DOHH2 (cell line): Measurements from ENCODE around the gene ADAMTS2.

Experiments used
- H3F3A ChIP-seq: fragments of 200-600 bp; sonication (generic), shearing (Covaris generic); 2 replicates; pipeline ENCODE4 v1.6.0; 2016; ENCODE audit warnings: antibody characterized with exemption, mild to moderate bottlenecking; ENCODE audit not compliant: control insufficient read depth, insufficient read depth
- H3K27ac ChIP-seq: fragments of 200-600 bp; sonication (generic); 2 replicates; pipeline ENCODE4 v1.5.1; 2014; ENCODE audit warnings: low read depth, mild to moderate bottlenecking, low read length, moderate library complexity
- H3K27me3 ChIP-seq: fragments of 200-600 bp; sonication (generic); 2 replicates; pipeline ENCODE4 v1.6.1; 2014; ENCODE audit warnings: mild to moderate bottlenecking, low read length, mixed read lengths; ENCODE audit not compliant: control insufficient read depth
- H3K36me3 ChIP-seq: fragments of 200-600 bp; sonication (generic); 2 replicates; pipeline ENCODE4 v1.6.1; 2014; ENCODE audit warnings: mild to moderate bottlenecking, low read length, moderate library complexity, mixed read lengths; ENCODE audit not compliant: control insufficient read depth
- H3K4me1 ChIP-seq: fragments of 200-600 bp; sonication (generic); 2 replicates; pipeline ENCODE4 v1.6.1; 2014; ENCODE audit warnings: mild to moderate bottlenecking, low read length, mixed read lengths; ENCODE audit not compliant: control insufficient read depth
- H3K4me2 ChIP-seq: fragments of 200-600 bp; sonication (generic); 2 replicates; pipeline ENCODE4 v1.6.0; 2014; ENCODE audit warnings: mild to moderate bottlenecking, low read length, moderate library complexity
- H3K4me3 ChIP-seq: fragments of 200-600 bp; sonication (generic); 2 replicates; pipeline ENCODE4 v1.5.1; 2014; ENCODE audit warnings: mild to moderate bottlenecking, low read length, mixed read lengths
- H3K79me2 ChIP-seq: fragments of 200-600 bp; sonication (generic); 2 replicates; pipeline ENCODE4 v1.6.1; 2014; ENCODE audit warnings: mild to moderate bottlenecking, low read length, mixed read lengths; ENCODE audit not compliant: control insufficient read depth
- H3K9me2 ChIP-seq: fragments of 200-600 bp; sonication (generic); replicated peaks from 2 replicates; pipeline ENCODE4 v1.6.1; 2014; ENCODE audit warnings: mild to moderate bottlenecking, low read length, mixed read lengths; ENCODE audit not compliant: control insufficient read depth
- H3K9me3 ChIP-seq: fragments of 200-600 bp; sonication (generic); 2 replicates; pipeline ENCODE4 v1.6.1; 2014; ENCODE audit warnings: antibody characterized with exemption, low read length, mixed read lengths; ENCODE audit not compliant: control insufficient read depth, insufficient read depth
- H4K20me1 ChIP-seq: fragments of 200-600 bp; sonication (generic); 2 replicates; pipeline ENCODE4 v1.6.0; 2014; ENCODE audit warnings: low read depth, mild to moderate bottlenecking, antibody characterized with exemption, low read length, moderate library complexity; ENCODE audit not compliant: control insufficient read depth, insufficient read depth
- CTCF ChIP-seq: fragments of 200-600 bp; sonication (generic); IDR thresholded peaks from one replicate; pipeline ENCODE4 v1.5.1; 2014; ENCODE audit warnings: antibody characterized with exemption, mild to moderate bottlenecking, low read depth, low read length; ENCODE audit not compliant: poor library complexity, severe bottlenecking
- EZH2phosphoT487 ChIP-seq: fragments of 200-600 bp; sonication (generic); IDR thresholded peaks from 2 replicates; pipeline ENCODE4 v1.6.1; 2017; ENCODE audit warnings: borderline replicate concordance, mild to moderate bottlenecking, antibody characterized with exemption, low read length, moderate library complexity, mixed read lengths

The ADAMTS2 gene

GRCh38 chr5:179125789-179126505 lies 219.3 kb downstream of the ADAMTS2 start:
- H3F3A ChIP-seq, result no peaks in the 10 kb centered on the region
- peaks cover 15% of the 10 kb centered on the region; the same call in 1 of the 2 replicates for H3K9me3 ChIP-seq
- TF ChIP-seq EZH2phosphoT487 (no peak), CTCF (no peak)
- no peaks in the 10 kb centered on the region for H3K36me3 ChIP-seq
- no peaks in the 10 kb centered on the region for H3K4me1 ChIP-seq
- no peaks in the 10 kb centered on the region for H3K9me2 ChIP-seq
- H3K27me3 ChIP-seq, result no peaks in the 10 kb centered on the region
- no peaks in the 10 kb centered on the region for H4K20me1 ChIP-seq
- no peak overlapping the region for H3K27ac ChIP-seq
- no peak overlapping the region for H3K4me3 ChIP-seq
- no peak overlapping the region for H3K4me2 ChIP-seq
- no peaks in the 10 kb centered on the region for H3K79me2 ChIP-seq

DNA sequence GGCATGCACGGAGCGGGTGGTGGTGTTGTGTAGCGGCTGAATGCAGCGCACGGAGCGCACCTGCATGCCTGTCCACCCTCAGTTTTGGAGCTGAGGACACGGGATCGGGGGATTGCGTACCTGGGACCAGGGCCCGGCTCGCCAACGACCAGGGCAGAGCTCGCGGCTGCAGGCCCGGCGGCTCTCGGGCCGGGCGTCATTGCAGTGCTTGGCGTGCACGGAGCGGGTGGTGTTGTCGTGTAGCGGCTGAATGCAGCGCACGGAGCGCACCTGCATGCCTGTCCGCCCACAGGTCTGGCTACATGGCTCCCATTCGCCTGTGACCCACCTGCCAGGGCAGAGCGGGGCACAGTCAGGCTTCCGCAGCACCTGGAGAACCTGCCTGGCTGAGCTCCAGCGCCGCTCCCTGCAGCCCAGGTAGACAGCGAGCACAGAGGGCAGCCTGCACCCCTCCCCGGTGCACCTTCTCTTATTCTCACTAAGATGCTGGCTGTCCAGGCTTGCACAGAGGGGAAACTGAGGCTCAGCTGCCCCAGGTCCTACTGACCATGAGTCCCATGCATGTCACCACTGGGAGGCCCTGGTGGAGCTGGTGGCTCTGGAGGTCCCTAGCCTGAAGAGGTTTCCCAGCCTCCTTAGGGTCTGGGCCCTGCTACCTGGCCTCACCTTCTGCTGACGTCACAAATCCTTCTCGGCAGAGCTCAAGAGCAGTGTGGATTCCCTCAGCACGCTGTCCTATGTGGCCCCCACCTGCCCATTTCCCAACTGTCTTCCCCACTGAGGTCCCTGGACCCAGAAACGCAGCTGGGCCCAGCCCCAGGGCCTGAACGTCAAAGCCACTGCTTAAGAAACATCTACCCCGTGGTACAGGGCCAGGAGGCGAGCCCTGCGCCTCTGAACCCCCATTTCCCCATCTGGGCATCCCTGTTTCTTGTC lies 220.1 kb downstream of the ADAMTS2 start:
- H3K27me3 ChIP-seq, result no peaks in the 10 kb centered on the region
- H3K27ac ChIP-seq, result no peak overlapping the region
- no peaks in the 10 kb centered on the region for H4K20me1 ChIP-seq
- H3F3A ChIP-seq, result no peaks in the 10 kb centered on the region
- no peaks in the 10 kb centered on the region for H3K4me1 ChIP-seq
- no peaks in the 10 kb centered on the region for H3K9me2 ChIP-seq
- TF ChIP-seq EZH2phosphoT487 (no peak), CTCF (no peak)
- H3K79me2 ChIP-seq, result no peaks in the 10 kb centered on the region
- H3K4me2 ChIP-seq, result no peak overlapping the region
- H3K4me3 ChIP-seq, result no peak overlapping the region
- H3K36me3 ChIP-seq, result no peaks in the 10 kb centered on the region
- H3K9me3 ChIP-seq, result peaks cover 15% of the 10 kb centered on the region; the same call in 1 of the 2 replicates

- Histone ChIP-seq H3K79me2 (no peaks in the 10 kb centered on the region), H3K27ac (no peak overlapping the region), H3K9me2 (no peaks in the 10 kb centered on the region), H3K27me3 (no peaks in the 10 kb centered on the region), H3K4me3 (no peak overlapping the region), H3K4me1 (no peaks in the 10 kb centered on the region), H3K9me3 (peaks cover 15% of the 10 kb centered on the region; the same call in 1 of the 2 replicates), H4K20me1 (no peaks in the 10 kb centered on the region), H3F3A (no peaks in the 10 kb centered on the region), H3K36me3 (no peaks in the 10 kb centered on the region), H3K4me2 (no peak overlapping the region)
- TF ChIP-seq EZH2phosphoT487 (no peak), CTCF (no peak)
Measured at GRCh38 chr5:179124273-179124852, 220.9 kb downstream of the ADAMTS2 start.
